HepG2 (cell line): ENCODE results near the gene SDR39U1. TPM values are rescaled to one million over a fixed set of nuclear protein-coding genes. Genes with fewer than 3 reads are reported as not detected.
A peak's percentile ranks its signal among the peaks of the same experiment; 100 is the strongest.

Experiments
- CBX5 ChIP-seq: sonication (generic); formaldehyde crosslinking; IDR thresholded peaks from 2 replicates; pipeline ENCODE4 v1.4.0; 2020; ENCODE audit warnings: missing genetic modification reagents, borderline replicate concordance
- DNMT1 ChIP-seq: sonication (generic); formaldehyde crosslinking; IDR thresholded peaks from 2 replicates; pipeline ENCODE4 v1.5.1; 2020; ENCODE audit warnings: mild to moderate bottlenecking, missing genetic modification reagents
- FOXO1 ChIP-seq: sonication (generic); formaldehyde crosslinking; IDR thresholded peaks from 2 replicates; pipeline ENCODE4 v1.4.0; 2020; ENCODE audit warnings: missing genetic modification reagents
- HNRNPL ChIP-seq: fragments of 200-400 bp; formaldehyde crosslinking; IDR thresholded peaks from 2 replicates; pipeline ENCODE4 v1.6.1; 2017; ENCODE audit warnings: mild to moderate bottlenecking, low read depth, low read length
- HOXA3 ChIP-seq: sonication (generic); formaldehyde crosslinking; IDR thresholded peaks from 2 replicates; pipeline ENCODE4 v1.5.0; 2020; ENCODE audit warnings: missing genetic modification reagents
- MBNL3 ChIP-seq: fragments of 250-450 bp; sonication (Bioruptor Pico); conservative IDR thresholded peaks from 2 replicates; pipeline ENCODE4 v1.8.0; 2022; ENCODE audit warnings: mild to moderate bottlenecking, inconsistent platforms
- PAWR ChIP-seq: sonication (generic); formaldehyde crosslinking; IDR thresholded peaks from 2 replicates; pipeline ENCODE4 v1.4.0; 2020; ENCODE audit warnings: missing genetic modification reagents, mild to moderate bottlenecking, borderline replicate concordance
- POLR2G ChIP-seq: fragments of 200-400 bp; formaldehyde crosslinking; IDR thresholded peaks from 2 replicates; pipeline ENCODE4 v1.6.1; 2018; ENCODE audit warnings: mild to moderate bottlenecking, low read depth, low read length, moderate library complexity
- RBFOX2 ChIP-seq: fragments of 200-400 bp; formaldehyde crosslinking; IDR thresholded peaks from 2 replicates; pipeline ENCODE4 v1.6.1; 2017; ENCODE audit warnings: low read depth, mild to moderate bottlenecking, low read length
- REST ChIP-seq, 2 experiments: IDR thresholded peaks; 2 replicates each; pipeline ENCODE4 v1.6.1; 2011 to 2012; ENCODE audit warnings: low read length in 2 of 2, borderline replicate concordance in 1 of 2, low read depth in 1 of 2, mild to moderate bottlenecking in 1 of 2, moderate library complexity in 1 of 2
- SP4 ChIP-seq: sonication (generic); formaldehyde crosslinking; IDR thresholded peaks from 2 replicates; pipeline ENCODE4 v1.8.1; 2023; ENCODE audit warnings: mild to moderate bottlenecking, missing genetic modification reagents
- TEAD3 ChIP-seq: optimal IDR thresholded peaks from 2 replicates; pipeline ENCODE3; 2016; ENCODE audit warnings: borderline replicate concordance
- ZNF275 ChIP-seq: sonication (generic); formaldehyde crosslinking; IDR thresholded peaks from 2 replicates; pipeline ENCODE4 v1.8.0; 2022; ENCODE audit warnings: missing genetic modification reagents, mild to moderate bottlenecking, inconsistent platforms, borderline replicate concordance
- ZNF280B ChIP-seq: sonication (generic); formaldehyde crosslinking; IDR thresholded peaks from 2 replicates; pipeline ENCODE4 v1.5.0; 2020; ENCODE audit warnings: missing genetic modification reagents, mild to moderate bottlenecking, borderline replicate concordance
- polyA plus RNA-seq, 8 experiments: library from polyadenylated mRNA; depleted of rRNA in 3 of 8; stranded (reverse) in 7 of 8; unstranded in 1 of 8; fragments of >200 nt; fragmentation: Illumina TruSeq in 4 of 8; extraction: Trizol in 4 of 8; gene quantifications; 2 replicates each; pipeline versions ENCODE4 v1.2.1 to v1.2.3, GENCODE V29; 2011 to 2016; ENCODE audit warnings: low read depth in 4 of 8, missing spikeins in 1 of 8, mixed read lengths in 1 of 8; ENCODE audit not compliant: insufficient read depth in 1 of 8
- total RNA-seq, 5 experiments: library from RNA; depleted of rRNA; stranded (reverse); fragments of >200 nt; fragmentation: Illumina TruSeq; extraction: Trizol; gene quantifications; 2 replicates each; pipeline ENCODE4 v1.2.3, GENCODE V29; 2016; ENCODE audit warnings: low read depth in 1 of 5

The SDR39U1 gene
- total and polyA plus RNA-seq, 2 of the 13 experiments (the other 11 are each of a cell fraction or from before 2014, with no cell fraction given): 34.4 to 129 TPM

DNA sequence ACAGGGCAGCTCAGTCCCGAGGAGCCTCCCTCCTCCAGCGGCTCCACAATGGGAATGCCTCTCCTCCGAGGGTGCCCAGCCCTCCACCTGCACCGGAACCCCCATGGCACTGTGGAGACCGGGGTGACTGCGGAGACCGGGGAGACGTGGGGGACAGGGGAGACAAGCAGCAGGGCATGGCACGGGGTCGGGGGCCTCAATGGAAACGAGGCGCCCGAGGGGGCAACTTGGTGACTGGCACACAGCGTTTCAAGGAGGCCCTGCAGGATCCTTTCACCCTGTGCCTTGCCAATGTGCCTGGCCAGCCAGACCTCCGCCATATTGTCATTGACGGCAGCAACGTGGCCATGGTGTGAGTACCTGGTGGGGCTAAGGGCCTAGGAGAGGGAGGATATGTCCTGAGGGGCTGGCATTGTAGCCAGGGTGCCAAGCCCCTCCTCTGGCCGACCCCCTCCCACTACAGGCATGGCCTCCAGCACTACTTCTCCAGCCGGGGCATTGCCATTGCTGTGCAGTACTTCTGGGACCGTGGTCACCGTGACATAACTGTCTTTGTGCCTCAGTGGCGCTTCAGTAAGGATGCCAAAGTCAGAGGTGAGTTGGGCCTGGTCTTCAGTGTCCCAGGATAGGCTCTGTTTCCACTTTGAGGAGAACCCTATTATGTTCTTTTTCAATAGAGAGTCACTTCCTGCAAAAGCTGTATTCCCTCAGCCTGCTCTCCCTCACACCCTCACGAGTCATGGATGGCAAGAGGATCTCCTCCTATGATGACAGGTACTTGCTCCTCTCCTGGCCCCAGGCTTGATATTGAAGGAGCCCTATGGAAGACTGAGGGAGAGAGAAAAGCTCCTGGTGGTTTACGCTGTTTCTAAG, 10.1 kb downstream of the SDR39U1 start (continued):
- no peak for TF ChIP-seq SP4 (CRISPR knock-in tag)
- TF ChIP-seq ZNF275 (CRISPR knock-in tag): 0 out of 2 replicates have a peak, but pooled peaks have one; percentile 11
- TF ChIP-seq TEAD3 (CRISPR knock-in tag): peak; percentile 7
- TF ChIP-seq MBNL3 (CRISPR knock-in tag): no peak
- TF ChIP-seq CBX5 (CRISPR knock-in tag): 0 out of 2 replicates have a peak, but pooled peaks have one; percentile 22
- TF ChIP-seq DNMT1 (CRISPR knock-in tag): 0 out of 2 replicates have a peak, but pooled peaks have one; percentile 31
- peak; percentile 89 for TF ChIP-seq RBFOX2
- TF ChIP-seq FOXO1: no peak
- no peak for TF ChIP-seq PAWR (CRISPR knock-in tag)
- TF ChIP-seq ZNF280B (CRISPR knock-in tag): no peak
- no peak for TF ChIP-seq REST (IDR thresholded peaks at IDR 0.05; ENCODE audit: borderline replicate concordance in 1 of 2, low read depth in 1 of 2, low read length in 2 of 2)
- TF ChIP-seq HOXA3: no peak
- peak; percentile 52 for TF ChIP-seq POLR2G
- TF ChIP-seq HNRNPL: peak; percentile 44; the same call in 1 of the 2 replicates
